Stimulated activated CD4-positive, alpha-beta T cell treated with anti-CD3 and anti-CD28 coated beads, Interleukin-2, amount 100 ng/mL, for 4 hours (primary cell): ENCODE data around the gene DSG4.
"Not testable (repeated sequence)": the region's sequence is repeated elsewhere in the genome, so short reads cannot be mapped to it uniquely, and the experiment has no call there.

Source experiments
- DNase-seq: peaks from one replicate; pipeline ENCODE4 v3.0.0-alpha.2; 2020; ENCODE audit warnings: low read depth

DSG4 gene

GRCh38 chr18:31376477-31376876 lies at the start of gene DSG4:
Gene DSG4 (plus strand): TSS chr18:31376777. CDS start chr18:31376912, 135 bp downstream.
- DNase-seq: no peak

- DNase-seq: no peak
These were observed 46.7 kb upstream of the DSG4 start for GRCh38 chr18:31329787-31330438.

GRCh38 chr18:31343454-31343853 lies 33.1 kb upstream of the DSG4 start:
- no peak for DNase-seq

- not testable (repeated sequence) for DNase-seq
These were observed 23.2 kb upstream of the DSG4 start for GRCh38 chr18:31353336-31353735.

- DNase-seq: no peak
These were observed 21.6 kb upstream of the DSG4 start for GRCh38 chr18:31354990-31355389.

GRCh38 chr18:31356025-31356424 lies 20.6 kb upstream of the DSG4 start:
- DNase-seq: no peak

- no peak for DNase-seq
These were observed 12.4 kb upstream of the DSG4 start for GRCh38 chr18:31364190-31364589.

- DNase-seq: no peak
These were observed 7.1 kb upstream of the DSG4 start for GRCh38 chr18:31369478-31369877.

GRCh38 chr18:31371989-31372388 lies 4.6 kb upstream of the DSG4 start:
- no peak for DNase-seq

GRCh38 chr18:31373641-31374040 lies 2.9 kb upstream of the DSG4 start:
- no peak for DNase-seq

- DNase-seq: no peak
These were observed 4.3 kb downstream of the DSG4 start for GRCh38 chr18:31380912-31381311.

GRCh38 chr18:31382107-31382506 lies 5.5 kb downstream of the DSG4 start:
- DNase-seq: no peak

- no peak for DNase-seq
These were observed 10.2 kb downstream of the DSG4 start for GRCh38 chr18:31386741-31387140.

- no peak for DNase-seq
These were observed 16.7 kb downstream of the DSG4 start for GRCh38 chr18:31393286-31393685.

GRCh38 chr18:31396796-31397612 lies 20.4 kb downstream of the DSG4 start:
- DNase-seq: no peak

- no peak for DNase-seq
These were observed 21.6 kb downstream of the DSG4 start for GRCh38 chr18:31398191-31398590.

GRCh38 chr18:31399306-31400032 lies 22.9 kb downstream of the DSG4 start:
- no peak for DNase-seq

GRCh38 chr18:31401156-31402025 lies 24.8 kb downstream of the DSG4 start:
- DNase-seq: no peak

- no peak for DNase-seq
These were observed 25.4 kb downstream of the DSG4 start for GRCh38 chr18:31402026-31402373.

- no peak for DNase-seq
These were observed 26.8 kb downstream of the DSG4 start for GRCh38 chr18:31403409-31403808.

- no peak for DNase-seq
These were observed 31.1 kb downstream of the DSG4 start for GRCh38 chr18:31407649-31408048.

GRCh38 chr18:31409276-31409675 lies 32.7 kb downstream of the DSG4 start:
- no peak for DNase-seq
